ENCODE measurements around the gene SERPINB7.

SERPINB7 gene

GRCh38 chr18:63763831-63764600 is 11.2 kb upstream of the SERPINB7 start:
- DNase-seq (ENCODE audit: insufficient read length, low spot score) (no peak), FAIRE-seq (no peak)
- no peak for TF ChIP-seq POLR2A (IDR thresholded peaks at IDR 0.05; ENCODE audit: low read depth, low read length)

GRCh38 chr18:63765837-63766236 is 9.4 kb upstream of the SERPINB7 start:
- no peak for FAIRE-seq
- TF ChIP-seq POLR2A (IDR thresholded peaks at IDR 0.05; ENCODE audit: low read depth, low read length): no peak
- DNase-seq (ENCODE audit: insufficient read length, low spot score): no peak

DNA sequence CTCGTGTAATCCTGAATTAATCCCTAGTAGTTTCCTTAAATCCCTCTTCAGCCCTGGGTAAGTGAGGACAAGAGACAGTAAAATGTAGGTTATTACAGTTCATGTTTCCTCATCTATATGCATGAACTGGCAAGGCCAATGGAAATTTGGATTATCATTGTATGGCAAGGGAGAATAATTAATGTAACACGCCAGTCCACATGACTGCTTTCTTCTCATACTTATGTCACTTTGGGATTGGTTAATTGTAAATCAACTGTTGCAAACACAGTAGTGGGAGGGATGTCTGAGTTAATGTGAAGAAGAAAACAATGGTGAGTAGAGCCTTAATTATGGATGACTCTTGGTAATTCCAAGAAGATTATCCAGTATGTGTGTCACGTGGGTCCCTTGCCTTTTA is 1.7 kb upstream of the SERPINB7 start:
- no peak for TF ChIP-seq POLR2A (IDR thresholded peaks at IDR 0.05; ENCODE audit: low read depth, low read length)
- no peak for FAIRE-seq
- no peak for DNase-seq (ENCODE audit: insufficient read length, low spot score)

- no peak for TF ChIP-seq POLR2A (IDR thresholded peaks at IDR 0.05; ENCODE audit: low read depth, low read length)
- DNase-seq (ENCODE audit: insufficient read length, low spot score): no peak
- FAIRE-seq: no peak
These were observed 707 bp upstream of the SERPINB7 start for GRCh38 chr18:63774511-63774910.

- no peak for TF ChIP-seq POLR2A (IDR thresholded peaks at IDR 0.05; ENCODE audit: low read depth, low read length)
- no peak for FAIRE-seq
- DNase-seq (ENCODE audit: insufficient read length, low spot score): no peak
These were observed 4.2 kb downstream of the SERPINB7 start for GRCh38 chr18:63779386-63779785.

- FAIRE-seq: no peak
- no peak for DNase-seq (ENCODE audit: insufficient read length, low spot score)
- no peak for TF ChIP-seq POLR2A (IDR thresholded peaks at IDR 0.05; ENCODE audit: low read depth, low read length)
These were observed 8.2 kb downstream of the SERPINB7 start for GRCh38 chr18:63783394-63783793.

DNA sequence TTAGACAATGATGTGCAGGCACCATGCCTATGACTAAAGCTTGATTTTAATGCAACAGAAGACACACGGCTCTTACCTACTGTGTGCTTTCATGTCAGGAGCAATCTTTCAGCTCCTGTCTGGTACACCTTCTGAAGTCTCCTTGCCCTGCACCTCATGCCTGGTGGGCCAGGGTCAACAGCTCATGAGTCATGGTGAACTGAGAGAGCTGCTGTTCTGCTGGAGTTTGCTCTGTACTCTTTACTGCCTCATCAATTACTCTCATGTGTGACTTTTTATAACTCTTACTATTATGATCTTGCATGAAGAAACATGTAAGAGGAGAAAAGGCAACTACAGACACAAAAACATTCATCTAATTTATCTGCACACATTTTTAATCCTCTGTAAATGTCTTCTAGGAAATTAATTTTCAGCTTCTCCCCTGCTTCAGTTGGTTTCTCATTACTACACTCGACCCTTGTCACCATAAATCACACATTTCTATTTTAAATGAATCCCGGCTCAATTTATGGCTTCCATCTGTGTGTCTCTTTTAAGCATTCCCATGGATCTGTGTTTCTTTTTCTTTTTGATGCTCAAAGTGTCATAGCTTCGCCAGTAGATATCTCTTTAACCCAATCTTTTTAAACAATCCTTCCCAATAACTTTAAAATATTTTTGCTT is 9.7 kb downstream of the SERPINB7 start:
- no peak for FAIRE-seq
- TF ChIP-seq POLR2A (IDR thresholded peaks at IDR 0.05; ENCODE audit: low read depth, low read length): no peak
- DNase-seq (ENCODE audit: insufficient read length, low spot score): no peak

GRCh38 chr18:63787673-63788072 is 12.5 kb downstream of the SERPINB7 start:
- TF ChIP-seq POLR2A (IDR thresholded peaks at IDR 0.05; ENCODE audit: low read depth, low read length): no peak
- FAIRE-seq (no peak), DNase-seq (ENCODE audit: insufficient read length, low spot score) (no peak)

DNA sequence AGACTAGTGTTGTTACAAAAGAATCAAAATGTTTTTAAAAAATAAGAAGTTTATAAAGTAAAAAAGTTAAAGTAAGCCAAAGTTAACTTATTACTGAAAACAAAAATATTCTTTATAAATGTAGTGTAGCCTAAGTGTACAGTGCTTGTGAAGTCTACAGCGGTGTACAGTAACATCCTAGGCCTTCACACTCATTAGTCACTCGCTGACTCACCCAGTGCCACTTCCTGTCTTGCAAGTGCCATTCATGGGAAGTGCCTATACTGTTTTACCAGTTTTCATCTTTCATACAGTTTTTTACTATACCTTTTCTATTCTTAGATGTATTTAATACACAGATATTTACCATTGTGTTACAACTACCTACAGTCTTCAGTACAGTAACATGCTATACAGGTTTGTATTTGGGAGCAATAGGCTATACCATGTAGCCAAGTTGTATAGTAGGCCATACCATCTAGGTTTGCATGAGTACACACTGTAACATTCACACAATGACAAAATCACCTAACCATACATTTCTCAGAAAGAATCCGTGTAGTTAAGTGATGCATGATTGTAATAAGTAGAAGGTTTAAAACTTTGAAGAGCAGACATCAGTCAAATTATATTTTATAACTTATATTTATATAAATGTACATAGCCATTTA is 13.4 kb downstream of the SERPINB7 start:
- DNase-seq (ENCODE audit: insufficient read length, low spot score) (no peak), FAIRE-seq (peak; percentile 87)
- TF ChIP-seq POLR2A (IDR thresholded peaks at IDR 0.05; ENCODE audit: low read depth, low read length): no peak

GRCh38 chr18:63789327-63789726 is 14.1 kb downstream of the SERPINB7 start:
- FAIRE-seq (no peak), DNase-seq (ENCODE audit: insufficient read length, low spot score) (no peak)
- TF ChIP-seq POLR2A (IDR thresholded peaks at IDR 0.05; ENCODE audit: low read depth, low read length): no peak

- DNase-seq (ENCODE audit: insufficient read length, low spot score) (no peak), FAIRE-seq (no peak)
- TF ChIP-seq POLR2A (IDR thresholded peaks at IDR 0.05; ENCODE audit: low read depth, low read length): no peak
These were observed 20.4 kb downstream of the SERPINB7 start for GRCh38 chr18:63795606-63796005.

GRCh38 chr18:63799189-63799588 is 24.0 kb downstream of the SERPINB7 start:
- DNase-seq (ENCODE audit: insufficient read length, low spot score) (no peak), FAIRE-seq (no peak)
- no peak for TF ChIP-seq POLR2A (IDR thresholded peaks at IDR 0.05; ENCODE audit: low read depth, low read length)

DNA sequence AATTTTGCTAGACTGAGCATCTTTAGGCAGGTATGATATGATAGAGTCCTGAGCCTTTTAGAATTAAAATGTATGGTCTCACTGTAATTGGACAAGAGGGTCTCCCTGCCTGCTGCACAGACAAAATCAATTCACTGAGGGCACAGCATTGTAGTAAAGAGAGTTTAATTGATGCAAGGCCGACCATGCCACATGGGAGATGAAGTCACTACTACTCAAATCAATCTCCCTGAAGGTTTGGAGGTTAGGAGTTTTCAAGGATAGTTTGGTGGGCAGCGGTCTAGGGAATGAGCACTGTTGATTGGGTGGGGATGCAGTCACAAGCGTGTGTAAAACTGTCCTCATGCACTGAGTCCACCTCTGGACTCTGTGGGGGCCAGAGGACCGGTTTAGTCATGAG is 26.1 kb downstream of the SERPINB7 start:
- TF ChIP-seq POLR2A (IDR thresholded peaks at IDR 0.05; ENCODE audit: low read depth, low read length): no peak
- DNase-seq (ENCODE audit: insufficient read length, low spot score) (no peak), FAIRE-seq (no peak)

GRCh38 chr18:63808125-63808524 is 32.9 kb downstream of the SERPINB7 start:
- TF ChIP-seq POLR2A (IDR thresholded peaks at IDR 0.05; ENCODE audit: low read depth, low read length): no peak
- FAIRE-seq (no peak), DNase-seq (ENCODE audit: insufficient read length, low spot score) (no peak)
